HepG2 (cell line): ENCODE measurements around the gene IRF2. TPM values are rescaled to one million over a fixed set of nuclear protein-coding genes. Genes with fewer than 3 reads are reported as not detected.

Experiments
- ATAC-seq: fragments of 200-7000 bp; cut with Tn5 transposase; 3 replicates; pipeline ENCODE4 v1.9.1; 2020; ENCODE audit warnings: mild to moderate bottlenecking, moderate library complexity
- BruUV-seq: library from RNA; stranded (reverse); fragments of 400-500 nt; replicated peaks from 2 replicates; lab custom pipeline; 2021; lab: Mats Ljungman, UMichigan
- CTCF ChIA-PET: fragments of 300-600 bp; formaldehyde crosslinking; extraction: SDS; loops from one replicate; lab custom pipeline; 2021; ENCODE audit warnings: low total read pairs, inconsistent platforms, low intra/inter-chr PET ratio; lab: Yijun Ruan, JAX
- POLR2A ChIA-PET: fragments of 350-600 bp; sonication (Branson Sonifier 250); formaldehyde crosslinking; loops from one replicate; lab custom pipeline; 2020; ENCODE audit warnings: antibody characterized with exemption, inconsistent platforms; lab: Yijun Ruan, JAX
- DNase-seq: peaks from one replicate; pipeline ENCODE4 v3.0.0-alpha.2; 2015; ENCODE audit warnings: low spot score
- FAIRE-seq: peaks from 3 replicates; lab custom pipeline; 2011; peaks lifted over from hg19 to GRCh38; lab: Jason Lieb, UNC
- H2AFZ ChIP-seq: one replicate; pipeline ENCODE4 v1.6.1; 2011; ENCODE audit warnings: low read length, inconsistent platforms
- H3K27ac ChIP-seq: fragments of 300-600 bp; 3 replicates; pipeline ENCODE4 v1.8.0; 2011; ENCODE audit warnings: mixed run types, mild to moderate bottlenecking, mixed read lengths, low read length, inconsistent platforms; ENCODE audit not compliant: insufficient read depth; ENCODE audit errors: extremely low read length
- H3K27me3 ChIP-seq, 2 experiments: fragments of 200-600 bp in 1 of 2; 2 replicates in 1 of 2; 3 replicates in 1 of 2; pipeline versions ENCODE4 v1.6.0 to v1.8.0; 2011; ENCODE audit warnings: low read length in 2 of 2, mild to moderate bottlenecking in 2 of 2, moderate library complexity in 2 of 2, inconsistent platforms in 1 of 2; ENCODE audit not compliant: insufficient read depth in 2 of 2, control insufficient read depth in 1 of 2
- H3K36me3 ChIP-seq, 2 experiments: fragments of 200-600 bp in 1 of 2; replicated peaks in 1 of 2; 2 replicates in 1 of 2; 3 replicates in 1 of 2; pipeline versions ENCODE4 v1.5.1 to v1.8.0; 2011; ENCODE audit warnings: low read length in 2 of 2, inconsistent platforms in 1 of 2; ENCODE audit not compliant: insufficient read depth in 2 of 2, control insufficient read depth in 1 of 2
- H3K4me1 ChIP-seq: 2 replicates; pipeline ENCODE4 v1.5.1; 2012; ENCODE audit warnings: low read length, inconsistent platforms; ENCODE audit not compliant: insufficient read depth
- H3K4me2 ChIP-seq: 2 replicates; pipeline ENCODE4 v1.6.0; 2011; ENCODE audit warnings: low read depth, low read length, inconsistent platforms
- H3K4me3 ChIP-seq, 3 experiments: fragments of 200-600 bp in 1 of 3; sonication (generic), shearing (Covaris generic) in 1 of 3; replicated peaks in 1 of 3; 2 replicates each; pipeline ENCODE4 v1.5.1; 2011 to 2016; ENCODE audit warnings: low read length in 3 of 3, inconsistent platforms in 2 of 3, low read depth in 2 of 3, mild to moderate bottlenecking in 2 of 3, control low read depth in 1 of 3, mixed read lengths in 1 of 3; ENCODE audit not compliant: insufficient read depth in 1 of 3
- H3K79me2 ChIP-seq: one replicate; pipeline ENCODE4 v1.6.1; 2011; ENCODE audit warnings: low read length, inconsistent platforms; ENCODE audit not compliant: insufficient read depth
- H3K9ac ChIP-seq: 2 replicates; pipeline ENCODE4 v1.6.0; 2011; ENCODE audit warnings: mild to moderate bottlenecking, low read depth, low read length, inconsistent platforms; ENCODE audit not compliant: insufficient read depth
- H3K9me3 ChIP-seq: 2 replicates; pipeline ENCODE4 v1.5.1; 2012; ENCODE audit warnings: mild to moderate bottlenecking, low read length
- H4K20me1 ChIP-seq: 2 replicates; pipeline ENCODE4 v1.6.0; 2011; ENCODE audit warnings: inconsistent platforms, mild to moderate bottlenecking, low read length, moderate library complexity; ENCODE audit not compliant: insufficient read depth
- CAMTA2 ChIP-seq: sonication (generic); formaldehyde crosslinking; IDR thresholded peaks from 2 replicates; pipeline ENCODE4 v1.4.0; 2020; ENCODE audit warnings: mild to moderate bottlenecking, missing genetic modification reagents, borderline replicate concordance
- DMTF1 ChIP-seq: sonication (generic); formaldehyde crosslinking; IDR thresholded peaks from 2 replicates; pipeline ENCODE4 v1.4.0; 2020; ENCODE audit warnings: mild to moderate bottlenecking, missing genetic modification reagents
- GTF3A ChIP-seq: sonication (generic); formaldehyde crosslinking; conservative IDR thresholded peaks from 2 replicates; pipeline ENCODE4 v1.4.0; 2020; ENCODE audit warnings: mild to moderate bottlenecking, missing genetic modification reagents
- HMG20B ChIP-seq: conservative IDR thresholded peaks from 2 replicates; pipeline ENCODE4 v1.6.1; 2016; ENCODE audit warnings: missing genetic modification reagents, missing compliant biosample characterization
- HOXA7 ChIP-seq: sonication (generic); formaldehyde crosslinking; IDR thresholded peaks from 2 replicates; pipeline ENCODE4 v1.8.1; 2022; ENCODE audit warnings: mild to moderate bottlenecking, missing genetic modification reagents, moderate library complexity
- MIXL1 ChIP-seq: IDR thresholded peaks from 2 replicates; pipeline ENCODE4 v1.6.1; 2016
- MLLT10 ChIP-seq: sonication (generic); formaldehyde crosslinking; IDR thresholded peaks from 2 replicates; pipeline ENCODE4 v1.4.0; 2020; ENCODE audit warnings: missing genetic modification reagents
- RFX1 ChIP-seq: fragments of 450-650 bp; IDR thresholded peaks from 2 replicates; pipeline ENCODE4 v1.6.1; 2017
- TIGD3 ChIP-seq: sonication (generic); formaldehyde crosslinking; IDR thresholded peaks from 2 replicates; pipeline ENCODE4 v1.5.1; 2020; ENCODE audit warnings: mild to moderate bottlenecking, missing genetic modification reagents, borderline replicate concordance
- ZBTB21 ChIP-seq: sonication (generic); formaldehyde crosslinking; IDR thresholded peaks from 2 replicates; pipeline ENCODE4 v1.4.0; 2020; ENCODE audit warnings: missing genetic modification reagents
- ZBTB46 ChIP-seq: sonication (generic); formaldehyde crosslinking; IDR thresholded peaks from 2 replicates; pipeline ENCODE4 v1.4.0; 2020; ENCODE audit warnings: mild to moderate bottlenecking, missing genetic modification reagents, borderline replicate concordance
- ZNF124 ChIP-seq: sonication (generic); formaldehyde crosslinking; IDR thresholded peaks from 2 replicates; pipeline ENCODE4 v1.4.0; 2020; ENCODE audit warnings: missing genetic modification reagents
- ZNF205 ChIP-seq: IDR thresholded peaks from 2 replicates; pipeline ENCODE4 v1.6.1; 2018; ENCODE audit warnings: missing biosample characterization, missing genetic modification reagents
- WGBS: methylation state at CpG from one replicate; pipeline ENCODE4 v1.1.6; 2017; ENCODE audit warnings: low lambda C conversion rate; 5-methylcytosine and 5-hydroxymethylcytosine counted together
- in situ Hi-C: cut with HindIII; loops from 2 replicates; pipeline ENCODE4 v1.10.0; 2017; ENCODE audit warnings: low pct_unique_long_range_greater_than_20kb; ENCODE audit not compliant: extremely low pct_ligation_motif_present
- intact Hi-C: fragments of 100-400 bp; cut with micrococcal nuclease; formaldehyde crosslinking; loops from one replicate; pipeline ENCODE4 v1.10.0; 2022; ENCODE audit not compliant: unreplicated experiment
- polyA plus RNA-seq, 8 experiments: library from polyadenylated mRNA; depleted of rRNA in 3 of 8; stranded (reverse) in 7 of 8; unstranded in 1 of 8; fragments of >200 nt; fragmentation: Illumina TruSeq in 4 of 8; extraction: Trizol in 4 of 8; gene quantifications; 2 replicates each; pipeline versions ENCODE4 v1.2.1 to v1.2.3, GENCODE V29; 2011 to 2016; ENCODE audit warnings: low read depth in 4 of 8, missing spikeins in 1 of 8, mixed read lengths in 1 of 8; ENCODE audit not compliant: insufficient read depth in 1 of 8
- total RNA-seq, 5 experiments: library from RNA; depleted of rRNA; stranded (reverse); fragments of >200 nt; fragmentation: Illumina TruSeq; extraction: Trizol; gene quantifications; 2 replicates each; pipeline ENCODE4 v1.2.3, GENCODE V29; 2016; ENCODE audit warnings: low read depth in 1 of 5

IRF2 gene
- total and polyA plus RNA-seq, 2 of the 13 experiments (the other 11 are each of a cell fraction or from before 2014, with no cell fraction given) = 15.5 to 28.8 TPM

GRCh38 chr4:184409911-184410692 lies 64.2 kb downstream of the IRF2 start:
- intact Hi-C loops = no loop called here
- DNase-seq = no peak
- ChIA-PET CTCF (no interaction called here), POLR2A (no interaction called here)
- no peak overlapping the region for H3K4me3 ChIP-seq
- H3K9ac ChIP-seq = no peak overlapping the region
- H3K79me2 ChIP-seq = no peaks in the 10 kb centered on the region
- no peak overlapping the region for H3K27ac ChIP-seq
- FAIRE-seq = no peak
- no peak overlapping the region for H3K4me2 ChIP-seq
- no TSS peak for BruUV-seq
- TF ChIP-seq RFX1 = no peak
- TF ChIP-seq ZNF124 (CRISPR knock-in tag) = no peak
- TF ChIP-seq ZBTB21 (CRISPR knock-in tag) = no peak
- no peak for TF ChIP-seq HMG20B (CRISPR knock-in tag)
- no peak for TF ChIP-seq TIGD3
- TF ChIP-seq HOXA7 = no peak
- TF ChIP-seq CAMTA2 = no peak
- no peak for TF ChIP-seq GTF3A
- no peak for TF ChIP-seq ZBTB46 (CRISPR knock-in tag)
- no peak for TF ChIP-seq MLLT10
- no peak for TF ChIP-seq ZNF205
- TF ChIP-seq DMTF1 = no peak
- TF ChIP-seq MIXL1 (CRISPR knock-in tag) = no peak
- TF ChIP-seq, all 625 proteins: peak for 0
- H3K27me3 ChIP-seq = no peaks in the 10 kb centered on the region
- H3K4me1 ChIP-seq = no peaks in the 10 kb centered on the region
- no peaks in the 10 kb centered on the region for H3K9me3 ChIP-seq
- ATAC-seq = no peak
- peaks cover 17 to 80% of the 10 kb centered on the region in 2 experiments for H3K36me3 ChIP-seq
- 95% methylated on average over 12 of the region's 12 CpGs for WGBS
- H2AFZ ChIP-seq = no peak overlapping the region
- in situ Hi-C loops = no loop called here
- no peaks in the 10 kb centered on the region for H4K20me1 ChIP-seq
